ENCODE results near the gene C20orf144.
"Not testable (repeated sequence)": the region's sequence is repeated elsewhere in the genome, so short reads cannot be mapped to it uniquely, and the experiment has no call there.

Gene C20orf144

DNA sequence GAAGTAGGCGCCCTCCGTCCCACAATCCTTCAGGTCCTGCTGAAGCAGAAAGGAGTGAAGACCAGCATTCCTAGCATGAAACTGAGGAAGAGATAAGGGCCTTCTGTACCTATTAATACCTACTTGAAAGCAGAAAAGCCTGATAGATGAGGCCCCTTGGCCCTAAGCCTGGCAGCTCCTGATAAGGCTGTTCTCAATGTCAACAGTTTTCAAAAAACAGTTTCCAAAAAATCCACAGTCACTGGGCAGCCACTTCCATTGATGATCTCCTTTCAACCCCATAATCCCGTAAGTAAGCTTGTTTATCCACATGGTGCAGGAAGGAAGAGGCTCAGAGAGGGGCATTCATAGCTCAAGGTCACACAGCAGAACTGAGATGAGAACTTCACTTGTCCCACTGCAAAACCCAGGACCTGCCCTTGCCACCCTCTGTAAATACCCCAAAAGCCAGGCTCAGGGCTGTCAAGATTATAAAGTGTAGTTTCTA lies 26.9 kb downstream of the C20orf144 start:
- in situ Hi-C loops (cut with MboI; ENCODE audit: low sequenced_read_pairs): no loop called here

GRCh38 chr20:33689493-33689892 lies 27.4 kb downstream of the C20orf144 start:
- in situ Hi-C loops (cut with MboI; ENCODE audit: low sequenced_read_pairs): no loop called here

- in situ Hi-C loops (cut with MboI; ENCODE audit: low sequenced_read_pairs): no loop called here
Measured at GRCh38 chr20:33689973-33690372, 27.8 kb downstream of the C20orf144 start.

DNA sequence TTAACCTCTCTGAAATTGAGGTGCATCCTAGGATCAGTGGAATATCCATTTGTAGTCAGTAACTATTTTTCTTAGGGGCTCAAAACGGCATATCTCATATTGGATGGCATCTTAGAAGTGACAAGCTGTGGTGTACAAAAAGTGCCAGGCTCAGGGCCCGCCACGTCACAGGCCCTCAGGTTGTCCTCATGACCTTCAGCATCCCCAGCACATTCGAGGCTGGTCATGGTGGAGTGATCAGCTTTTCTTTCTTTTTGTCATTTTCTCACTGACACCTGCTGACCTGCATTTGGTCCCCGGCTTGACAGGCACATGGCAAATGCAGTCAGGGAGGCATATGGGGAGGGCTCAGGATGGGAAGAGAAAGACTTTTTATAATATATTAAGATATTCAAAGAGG lies 31.2 kb downstream of the C20orf144 start:
- in situ Hi-C loops (cut with MboI; ENCODE audit: low sequenced_read_pairs): no loop called here

GRCh38 chr20:33693741-33694638 lies 31.9 kb downstream of the C20orf144 start:
- in situ Hi-C loops (cut with MboI; ENCODE audit: low sequenced_read_pairs): no loop called here

- in situ Hi-C loops (cut with MboI; ENCODE audit: low sequenced_read_pairs): no loop called here
Measured at GRCh38 chr20:33694639-33695012, 32.5 kb downstream of the C20orf144 start.

DNA sequence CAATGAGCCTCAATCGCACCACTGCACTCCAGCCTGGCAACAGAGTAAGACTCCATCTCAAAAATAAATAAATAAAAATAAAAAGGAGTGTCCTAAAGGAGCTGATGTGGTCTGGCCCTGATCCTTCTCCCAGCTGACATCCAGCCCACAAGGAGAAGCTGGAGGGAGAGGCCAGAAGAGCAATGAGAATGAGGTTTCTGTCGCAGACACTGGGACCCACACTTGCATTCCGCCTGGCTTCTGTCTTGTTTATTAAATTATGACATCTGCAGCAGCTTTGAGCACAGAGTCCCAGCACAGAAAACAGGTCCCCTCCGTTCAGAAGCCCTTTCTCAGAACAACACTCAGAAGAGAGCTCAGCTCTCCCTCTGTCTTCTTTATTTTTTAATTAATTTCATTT lies 34.3 kb downstream of the C20orf144 start:
- in situ Hi-C loops (cut with MboI; ENCODE audit: low sequenced_read_pairs): no loop called here

GRCh38 chr20:33697129-33697528 lies 35.0 kb downstream of the C20orf144 start:
- in situ Hi-C loops (cut with MboI; ENCODE audit: low sequenced_read_pairs): no loop called here

DNA sequence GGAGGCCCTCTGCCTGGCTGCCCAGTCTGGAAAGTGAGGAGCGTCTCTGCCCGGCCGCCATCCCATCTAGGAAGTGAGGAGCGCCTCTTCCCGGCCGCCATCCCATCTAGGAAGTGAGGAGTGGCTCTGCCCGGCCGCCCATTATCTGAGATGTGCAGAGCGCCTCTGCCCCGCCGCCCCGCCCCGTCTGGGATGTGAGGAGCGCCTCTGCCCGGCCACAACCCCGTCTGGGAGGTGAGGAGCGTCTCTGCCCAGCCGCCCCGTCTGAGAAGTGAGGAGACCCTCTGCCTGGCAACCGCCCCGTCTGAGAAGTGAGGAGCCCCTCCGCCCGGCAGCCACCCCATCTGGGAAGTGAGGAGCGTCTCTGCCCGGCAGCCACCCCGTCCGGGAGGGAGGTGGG lies 36.8 kb downstream of the C20orf144 start:
- in situ Hi-C loops (cut with MboI; ENCODE audit: low sequenced_read_pairs): not testable (repeated sequence)

GRCh38 chr20:33700696-33701441 lies 38.7 kb downstream of the C20orf144 start:
- in situ Hi-C loops (cut with MboI; ENCODE audit: low sequenced_read_pairs): not testable (repeated sequence)

DNA sequence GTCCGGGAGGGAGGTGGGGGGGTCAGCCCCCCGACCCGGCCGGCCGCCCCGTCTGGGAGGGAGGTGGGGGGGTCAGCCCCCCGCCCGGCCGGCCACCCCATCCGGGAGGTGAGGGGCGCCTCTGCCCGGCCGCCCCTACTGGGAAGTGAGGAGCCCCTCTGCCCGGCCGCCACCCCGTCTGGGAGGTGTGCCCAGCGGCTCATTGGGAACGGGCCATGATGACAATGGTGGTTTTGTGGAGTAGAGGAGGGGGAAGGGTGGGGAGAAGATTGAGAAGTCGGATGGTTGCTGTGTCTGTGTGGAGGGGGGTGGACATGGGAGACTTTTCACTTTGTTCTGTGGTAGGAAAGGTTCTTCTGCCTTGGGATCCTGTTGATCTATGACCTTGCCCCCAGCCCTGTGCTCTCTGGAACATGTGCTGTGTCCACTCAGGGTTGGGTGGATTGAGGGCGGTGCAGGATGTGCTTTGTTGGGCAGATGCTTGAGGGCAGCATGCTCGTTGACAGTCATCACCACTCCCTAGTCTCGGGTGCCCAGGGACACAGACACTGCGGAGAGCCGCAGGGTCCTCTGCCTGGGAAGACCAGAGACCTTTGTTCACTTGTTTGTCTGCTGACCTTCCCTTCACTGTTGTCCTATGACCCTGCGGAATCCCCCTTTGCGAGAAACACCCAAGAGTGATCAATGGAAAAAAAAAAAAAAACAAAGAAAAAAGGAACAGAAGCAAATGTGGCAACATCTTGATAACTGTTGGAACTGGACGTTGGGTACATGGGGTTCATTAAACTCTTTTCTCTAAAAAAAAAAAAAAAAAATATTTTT lies 39.7 kb downstream of the C20orf144 start:
- in situ Hi-C loops (cut with MboI; ENCODE audit: low sequenced_read_pairs): no loop called here

DNA sequence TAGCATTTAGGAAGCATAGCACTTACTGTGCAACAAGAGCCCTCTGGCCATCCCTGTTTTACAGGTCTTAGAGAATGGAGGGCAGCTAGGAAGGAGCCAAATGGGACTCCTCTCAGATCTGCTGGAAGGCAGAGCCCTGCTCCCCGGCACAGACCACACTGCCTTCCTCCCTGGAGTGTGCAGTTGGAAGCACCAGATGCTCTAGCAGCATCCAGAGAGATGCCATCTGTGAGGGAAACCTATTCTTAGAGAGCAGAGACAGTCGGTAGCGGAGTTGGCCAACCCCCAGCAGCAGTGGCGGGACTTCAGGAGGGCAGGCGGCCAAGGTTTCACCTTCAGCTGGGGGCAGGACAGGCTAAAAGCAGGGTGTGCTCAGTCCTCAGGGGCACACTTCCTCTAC lies 40.7 kb downstream of the C20orf144 start:
- in situ Hi-C loops (cut with MboI; ENCODE audit: low sequenced_read_pairs): no loop called here

GRCh38 chr20:33703498-33704137 lies 41.5 kb downstream of the C20orf144 start:
- in situ Hi-C loops (cut with MboI; ENCODE audit: low sequenced_read_pairs): no loop called here

DNA sequence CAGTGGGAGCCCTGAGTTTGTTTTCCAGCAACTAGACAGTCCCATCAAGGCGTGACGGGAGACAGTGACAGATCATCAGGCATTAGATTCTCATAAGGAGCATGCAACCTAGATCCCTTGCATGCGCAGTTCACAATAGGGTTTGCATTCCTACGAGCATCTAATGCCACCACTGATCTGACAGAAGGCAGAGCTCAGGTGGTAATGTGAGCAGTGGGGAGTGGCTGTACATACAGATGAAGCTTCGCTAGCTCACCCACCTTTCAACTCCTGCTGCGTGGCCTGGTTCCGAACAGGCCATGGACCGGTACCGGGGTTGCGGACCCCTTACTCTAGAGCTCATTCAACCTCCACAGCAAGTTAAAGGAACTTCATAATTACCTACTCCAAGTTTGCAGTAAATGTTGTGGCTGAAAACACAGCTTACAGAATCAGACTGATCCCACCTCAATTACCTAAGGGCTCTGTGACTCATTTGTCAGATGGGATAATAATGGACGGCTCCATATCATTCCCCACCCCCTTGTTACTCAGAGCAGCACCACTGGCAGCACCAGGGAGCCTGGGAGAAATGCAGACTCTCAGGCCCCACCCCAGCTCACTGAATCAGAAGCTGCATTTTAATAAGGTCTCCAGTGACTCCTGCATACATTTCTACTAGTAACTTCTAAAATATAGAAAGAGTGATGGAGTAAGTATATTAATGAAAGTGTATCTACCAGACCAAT lies 42.2 kb downstream of the C20orf144 start:
- in situ Hi-C loops (cut with MboI; ENCODE audit: low sequenced_read_pairs): no loop called here

DNA sequence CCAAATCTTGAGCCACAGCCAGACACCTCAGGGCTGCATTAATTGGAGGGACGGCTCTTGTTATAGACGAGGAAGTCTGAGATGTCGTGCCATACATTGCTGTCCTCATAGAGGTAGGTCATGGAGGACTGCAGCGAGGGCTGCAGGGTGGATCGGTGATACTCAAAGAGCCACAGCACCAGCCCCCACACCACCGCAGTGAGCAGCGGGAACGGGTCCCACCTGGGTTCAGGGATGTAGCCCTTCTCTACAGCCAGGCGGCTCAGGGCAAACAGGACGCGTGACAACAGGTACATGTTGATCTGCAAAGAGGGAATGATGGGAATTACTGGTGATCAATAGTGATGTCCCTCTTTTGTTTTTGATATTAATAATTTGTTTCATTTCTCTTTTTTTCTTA lies 45.5 kb downstream of the C20orf144 start:
- in situ Hi-C loops (cut with MboI; ENCODE audit: low sequenced_read_pairs): no loop called here

DNA sequence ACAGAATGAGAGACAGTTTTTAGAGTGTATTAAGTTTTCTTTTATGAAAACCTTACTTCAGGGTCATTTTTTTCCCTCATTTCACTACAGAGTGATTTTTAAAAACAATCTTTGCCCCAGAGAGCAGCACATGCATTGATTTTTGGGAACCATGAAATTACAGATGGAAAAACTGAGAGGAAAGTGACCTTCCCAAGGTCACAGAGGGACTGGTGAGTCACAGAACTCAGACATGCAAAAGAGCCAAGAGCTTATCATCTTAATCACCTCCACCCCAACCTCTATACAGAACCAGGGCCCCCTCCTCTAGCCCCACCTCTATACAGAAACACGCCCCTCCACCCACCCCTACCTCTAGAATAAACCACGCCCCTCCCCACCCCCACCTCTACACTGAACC lies 47.3 kb downstream of the C20orf144 start:
- in situ Hi-C loops (cut with MboI; ENCODE audit: low sequenced_read_pairs): no loop called here

DNA sequence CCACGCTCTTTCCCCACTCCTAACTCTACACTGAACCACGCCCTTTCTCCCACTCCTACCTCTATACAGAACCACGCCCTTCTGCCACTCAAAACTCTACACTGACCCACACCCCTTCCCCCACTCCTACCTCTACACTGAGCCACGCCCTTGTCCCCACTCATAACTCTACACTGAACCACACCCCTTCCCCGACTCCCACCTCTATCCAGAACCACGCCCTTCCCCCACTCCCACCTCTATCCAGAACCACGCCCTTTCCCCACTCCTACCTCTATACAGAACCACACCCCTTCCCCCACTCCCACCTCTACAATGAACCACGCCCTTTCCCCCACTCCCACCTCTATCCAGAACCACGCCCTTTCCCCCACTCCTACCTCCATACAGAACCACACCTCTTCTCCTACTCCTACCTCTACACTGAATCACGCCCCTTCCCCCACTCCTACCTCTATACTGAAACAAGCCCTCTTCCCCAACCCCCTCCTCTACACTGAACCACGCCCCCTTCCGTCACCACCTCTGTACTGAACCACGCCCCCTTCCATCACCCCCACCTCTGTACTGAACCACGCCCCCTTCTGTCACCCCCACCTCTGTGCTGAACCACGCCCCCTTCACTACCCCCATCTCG lies 47.9 kb downstream of the C20orf144 start:
- in situ Hi-C loops (cut with MboI; ENCODE audit: low sequenced_read_pairs): no loop called here

DNA sequence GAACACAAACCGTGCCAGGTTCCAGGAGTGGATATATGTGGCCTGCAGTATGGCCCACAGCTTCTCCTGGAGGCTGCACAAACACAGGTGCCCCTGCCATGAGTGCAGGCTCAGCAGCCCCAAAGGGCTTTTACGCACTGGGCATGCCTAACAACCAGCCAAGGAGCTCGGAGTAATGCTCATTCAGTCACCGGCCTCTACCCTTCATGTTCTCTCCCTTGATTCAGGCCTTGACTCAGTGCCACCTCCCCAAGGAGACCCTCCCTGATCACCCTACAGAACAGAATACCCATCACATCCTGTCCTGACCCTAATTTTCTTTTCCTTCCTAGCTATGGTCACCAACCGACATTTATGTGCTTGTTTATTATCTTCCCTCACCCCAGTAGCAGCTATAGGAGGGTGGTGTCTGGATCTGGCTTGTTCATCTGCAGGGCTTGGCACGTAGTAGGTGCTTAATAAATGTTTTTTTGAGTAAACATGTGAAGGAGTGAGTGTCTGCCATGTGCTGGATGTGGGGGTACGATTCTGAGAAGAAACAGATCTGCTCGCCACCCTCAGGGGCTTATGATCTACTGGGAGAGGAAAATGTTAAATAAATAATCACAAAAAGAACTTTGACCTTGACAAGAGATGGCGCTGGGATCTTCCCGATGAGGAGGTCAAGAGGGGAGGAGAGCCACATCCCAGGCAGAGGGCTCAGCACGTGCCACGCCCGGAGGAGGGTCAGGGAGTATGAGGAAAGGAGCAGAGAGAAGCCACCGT lies 48.7 kb downstream of the C20orf144 start:
- in situ Hi-C loops (cut with MboI; ENCODE audit: low sequenced_read_pairs): no loop called here

DNA sequence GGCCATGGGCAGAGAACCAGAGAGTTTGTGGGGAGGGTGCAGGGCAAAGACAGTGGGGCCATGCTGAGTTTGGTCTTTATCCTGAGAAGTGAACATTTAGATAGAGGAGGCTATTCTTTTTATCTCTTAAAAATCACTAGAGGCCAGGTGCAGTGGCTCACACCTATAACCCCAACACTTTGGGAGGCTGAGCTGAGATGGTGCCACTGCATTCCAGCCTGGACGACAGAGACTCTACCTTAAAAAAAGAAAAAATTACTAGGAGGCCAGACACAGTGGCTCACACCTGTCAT lies 49.3 kb downstream of the C20orf144 start:
- in situ Hi-C loops (cut with MboI; ENCODE audit: low sequenced_read_pairs): no loop called here

Data from HL-60/S4 (cell line).